ENCODE results near the gene ATP8B3. TPM values are rescaled to one million over a fixed set of nuclear protein-coding genes. Genes with fewer than 3 reads are reported as not detected.
A peak's percentile ranks its signal among the peaks of the same experiment; 100 is the strongest.

The ATP8B3 gene
- total RNA-seq, 1 donor from 2014 or later, result 4.2 TPM

DNA sequence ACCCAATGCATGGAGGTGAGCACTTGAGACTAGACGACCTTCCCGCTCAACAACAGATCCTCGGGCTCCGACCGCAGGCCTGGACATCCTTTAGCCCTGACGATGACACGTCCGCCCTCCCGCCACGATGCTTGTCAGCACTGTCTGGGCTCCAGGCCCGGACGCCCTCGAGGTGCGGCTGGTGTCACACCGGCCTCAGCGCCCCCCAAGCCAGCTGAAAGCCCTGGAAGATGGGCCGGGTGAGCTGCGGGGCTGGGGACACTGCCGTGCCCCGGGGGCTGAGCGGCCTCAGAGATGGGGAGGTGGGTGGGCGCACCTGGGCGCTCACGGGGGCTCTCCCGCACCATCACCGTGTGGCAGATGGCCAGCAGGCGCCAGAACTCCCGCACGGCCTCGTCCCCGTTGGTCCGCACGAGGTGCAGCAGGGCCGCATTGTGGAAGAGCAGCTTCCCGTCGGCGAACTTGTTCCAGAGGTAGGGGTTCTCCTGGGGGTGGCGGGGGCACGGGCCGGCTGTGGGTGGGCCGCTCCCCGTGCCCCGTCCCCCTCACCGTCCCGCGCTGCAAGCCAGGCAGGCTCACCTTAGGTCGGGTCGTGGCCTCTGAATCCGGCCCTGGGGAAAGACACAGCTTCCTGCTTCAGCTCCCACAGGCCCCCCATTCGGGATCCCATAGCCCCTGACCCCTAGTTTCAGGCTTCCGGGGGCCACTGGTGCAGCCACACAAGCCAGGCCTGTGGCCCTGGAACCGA, 15.5 kb downstream of the ATP8B3 start:
- no peak for DNase-seq (ENCODE audit: low read depth)

DNA sequence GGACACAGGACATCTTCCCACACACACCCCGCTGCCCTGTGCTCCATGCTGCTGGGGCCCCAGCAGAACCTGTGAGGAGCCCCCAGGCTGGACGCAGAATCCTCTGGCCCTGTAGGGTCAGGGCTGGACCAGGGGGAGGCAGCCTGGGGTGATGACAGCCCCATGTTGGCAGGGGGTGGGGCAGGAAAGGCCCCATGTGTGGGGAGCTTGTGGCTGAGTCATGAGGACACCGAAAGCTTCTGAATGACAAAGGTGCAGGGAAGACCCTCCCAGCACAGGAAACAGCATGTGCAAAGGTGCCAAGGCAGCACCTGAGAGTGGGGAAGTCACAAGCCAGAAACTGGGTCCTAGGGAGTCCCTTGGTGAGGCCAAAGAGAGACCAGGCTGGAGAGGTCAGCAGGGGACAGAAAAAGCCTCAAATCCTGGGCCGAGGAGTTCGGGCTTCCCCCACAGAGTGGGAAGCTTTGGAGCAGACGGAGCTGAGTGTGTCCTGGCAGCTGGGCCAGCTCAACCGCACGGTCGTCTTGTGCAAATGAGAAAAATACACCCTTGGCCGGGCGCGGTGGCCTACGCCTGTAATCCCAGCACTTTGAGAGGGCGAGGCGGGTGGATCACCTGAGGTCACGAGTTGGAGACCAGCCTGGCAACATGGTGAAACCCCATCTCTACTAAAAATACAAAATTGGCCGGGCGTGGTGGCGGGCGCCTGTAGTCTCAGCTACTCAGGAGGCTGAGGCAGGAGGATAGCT, 17.5 kb downstream of the ATP8B3 start:
- no peak for DNase-seq (ENCODE audit: low read depth)

DNA sequence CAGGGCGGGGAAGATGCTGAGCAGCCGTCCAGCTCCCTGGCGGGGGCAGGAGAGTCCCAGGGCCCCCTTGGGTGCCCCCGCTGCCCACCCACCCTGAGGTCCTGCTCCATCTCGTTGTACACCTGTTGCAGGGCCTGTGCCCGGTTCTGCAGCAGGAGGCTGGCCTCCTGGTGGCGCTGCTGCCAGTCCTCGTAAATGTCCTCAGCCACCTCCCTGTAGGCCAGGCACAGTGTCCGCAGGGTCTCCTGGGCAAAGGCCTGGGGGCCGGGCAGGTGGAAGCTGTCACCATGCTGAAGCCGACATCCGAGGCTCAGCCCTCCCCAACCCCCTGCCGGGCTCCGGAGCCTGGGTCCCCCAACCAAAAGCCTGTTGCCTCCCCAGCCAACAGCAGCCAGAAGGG, 20.2 kb downstream of the ATP8B3 start:
- DNase-seq (ENCODE audit: low read depth), result no peak

DNA sequence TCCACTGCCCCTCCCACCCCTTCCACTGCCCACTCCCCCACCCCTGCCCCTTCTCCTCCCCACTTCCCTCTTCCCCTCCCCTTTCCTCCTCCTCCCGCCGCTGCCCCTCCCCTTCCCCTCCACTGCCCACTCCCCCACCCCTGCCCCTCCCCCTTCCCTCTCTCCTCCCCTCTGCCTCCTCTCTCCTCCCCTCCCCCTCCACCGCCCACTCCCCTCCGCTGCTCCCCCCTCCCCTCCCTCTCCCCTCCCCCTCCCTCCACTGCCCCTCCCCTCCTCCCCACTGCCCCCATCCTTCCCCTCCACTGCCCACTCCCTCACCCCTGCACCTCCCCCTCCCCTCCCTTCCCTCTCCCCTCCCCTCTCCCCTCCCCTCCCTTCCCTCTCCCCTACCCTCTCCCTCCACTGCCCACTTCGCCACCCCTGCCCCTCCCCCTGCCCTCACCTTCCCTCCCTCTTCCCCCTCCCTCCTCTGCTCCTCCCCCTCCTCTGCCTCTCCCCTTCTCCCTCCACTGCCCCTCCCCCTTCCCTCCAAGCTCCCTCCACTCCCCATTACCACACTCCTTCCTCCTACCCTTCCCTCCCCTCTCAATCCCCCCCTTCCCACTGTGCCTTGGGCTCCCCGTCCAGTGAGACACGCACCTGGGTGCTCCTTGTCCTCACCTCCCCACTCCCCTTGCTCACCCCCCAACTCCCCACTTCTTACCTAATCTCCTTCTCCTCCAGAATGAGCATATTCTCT, 21.9 kb downstream of the ATP8B3 start:
- DNase-seq (ENCODE audit: low read depth), result no peak

DNA sequence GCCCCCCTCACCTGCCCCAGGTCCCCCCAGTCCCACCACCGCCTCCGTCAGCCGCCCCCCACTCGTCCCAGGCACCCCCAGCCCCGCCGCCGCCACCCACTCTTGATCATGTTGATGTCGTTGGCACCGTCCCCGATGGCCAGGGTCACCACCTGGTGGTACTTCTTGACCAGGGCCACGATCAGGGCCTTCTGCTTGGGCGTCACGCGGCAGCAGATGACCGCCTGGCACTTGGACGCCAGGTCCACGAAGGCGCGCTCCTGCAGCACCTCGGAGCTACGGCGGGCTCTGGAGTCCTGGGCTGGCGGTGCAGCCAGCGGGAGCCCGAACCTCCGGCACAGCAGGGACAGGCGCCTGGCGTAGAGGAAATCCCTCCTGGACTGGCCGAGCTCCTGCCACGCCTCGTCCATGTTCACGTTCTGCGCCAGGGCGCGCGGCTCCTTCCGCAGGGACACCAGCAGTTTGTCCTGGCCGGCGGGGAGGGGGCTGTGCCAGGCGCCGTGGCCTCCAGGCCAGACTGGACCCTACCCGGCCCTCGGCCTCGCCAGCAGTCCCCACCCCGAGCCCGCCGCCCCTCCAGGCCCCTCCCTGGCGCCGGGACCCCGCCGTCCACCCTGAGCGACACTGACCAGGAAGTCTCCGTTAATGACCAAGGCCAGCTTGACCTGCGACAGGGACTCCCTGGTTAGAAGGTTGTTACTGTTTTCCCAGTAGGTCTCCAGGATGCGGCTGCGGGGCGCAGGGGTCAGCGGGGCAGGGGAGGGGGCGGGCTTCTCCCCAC, 22.6 kb downstream of the ATP8B3 start:
- no peak for DNase-seq (ENCODE audit: low read depth)

DNA sequence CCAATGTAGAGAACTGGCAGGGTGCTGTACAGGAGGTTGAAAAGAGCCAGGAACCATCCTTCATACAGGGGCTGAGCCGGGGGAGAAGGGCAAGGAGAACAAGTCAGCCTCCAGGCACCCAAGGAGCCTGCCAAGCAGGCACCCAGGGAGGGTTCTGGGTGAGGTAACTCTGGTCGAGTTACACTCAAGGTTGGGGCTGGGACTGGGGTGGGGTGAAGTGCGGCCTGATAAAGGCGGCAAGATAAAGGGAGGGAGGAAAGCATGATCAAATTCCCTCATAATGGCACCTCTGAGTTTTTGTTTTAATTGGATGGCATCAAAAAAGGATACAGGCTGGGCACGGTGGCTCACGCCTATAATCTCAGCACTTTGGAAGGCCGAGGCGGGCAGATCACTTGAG, 25.0 kb downstream of the ATP8B3 start:
- no peak for DNase-seq (ENCODE audit: low read depth)

DNA sequence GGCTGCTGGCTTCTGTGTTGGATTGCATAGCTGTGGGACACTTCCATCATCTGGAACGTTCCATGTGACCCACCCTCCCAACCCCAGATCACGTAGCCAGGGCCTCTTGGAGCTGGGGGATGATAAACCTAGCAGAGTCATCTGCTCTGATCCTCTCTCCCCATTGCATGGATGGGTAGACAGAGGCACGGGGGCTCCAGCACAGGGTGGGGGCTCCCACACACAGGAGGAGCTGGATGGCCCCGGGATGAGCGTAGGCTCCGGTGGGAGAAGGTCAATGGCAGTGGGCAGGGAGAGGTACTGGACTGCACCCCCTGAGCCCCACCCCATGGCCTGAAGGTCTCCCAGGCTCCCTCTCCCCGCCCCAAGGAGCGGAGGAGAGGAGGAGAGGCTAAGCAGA, 25.4 kb downstream of the ATP8B3 start:
- DNase-seq (ENCODE audit: low read depth), result no peak

DNA sequence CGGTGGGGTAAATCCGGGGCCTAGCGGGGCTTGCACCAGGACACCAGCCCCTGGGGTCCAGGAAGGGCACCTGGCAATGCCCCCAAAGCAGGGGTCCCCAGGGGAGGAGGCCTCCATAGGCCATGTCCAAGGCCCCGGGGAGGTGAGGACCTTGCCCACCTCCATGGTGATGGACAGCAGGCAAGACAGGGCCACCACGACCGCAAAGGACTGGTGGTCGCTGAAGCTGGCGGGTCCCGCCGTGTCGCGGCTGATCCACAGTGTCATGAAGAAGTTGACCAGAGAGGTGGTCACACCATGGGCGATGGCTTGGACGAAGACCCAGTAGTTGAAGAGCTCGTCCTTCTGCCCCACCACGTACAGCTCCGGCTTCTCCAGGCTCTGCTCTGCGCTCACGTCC, 26.8 kb downstream of the ATP8B3 start:
- DNase-seq (ENCODE audit: low read depth), result no peak

DNA sequence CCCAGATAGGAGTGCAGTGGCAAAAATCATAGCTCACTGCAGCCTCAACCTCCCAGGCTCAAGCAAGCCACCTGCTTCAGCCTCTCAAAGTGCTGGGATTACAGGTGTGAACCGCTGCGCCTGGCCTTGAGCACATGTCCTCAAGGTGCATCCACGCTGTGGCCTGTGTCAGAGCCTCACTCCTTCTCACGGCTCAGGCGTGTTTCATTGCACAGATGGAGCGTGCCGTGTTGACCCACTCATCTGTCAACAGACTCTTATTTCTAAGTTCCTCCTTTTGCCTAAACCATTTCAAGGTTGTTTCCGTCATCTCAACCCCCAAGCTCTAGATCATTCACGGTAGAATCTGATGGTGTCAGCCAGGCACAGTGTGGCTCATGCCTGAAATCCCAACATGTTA, 28.2 kb downstream of the ATP8B3 start:
- DNase-seq (ENCODE audit: low read depth), result no peak

DNA sequence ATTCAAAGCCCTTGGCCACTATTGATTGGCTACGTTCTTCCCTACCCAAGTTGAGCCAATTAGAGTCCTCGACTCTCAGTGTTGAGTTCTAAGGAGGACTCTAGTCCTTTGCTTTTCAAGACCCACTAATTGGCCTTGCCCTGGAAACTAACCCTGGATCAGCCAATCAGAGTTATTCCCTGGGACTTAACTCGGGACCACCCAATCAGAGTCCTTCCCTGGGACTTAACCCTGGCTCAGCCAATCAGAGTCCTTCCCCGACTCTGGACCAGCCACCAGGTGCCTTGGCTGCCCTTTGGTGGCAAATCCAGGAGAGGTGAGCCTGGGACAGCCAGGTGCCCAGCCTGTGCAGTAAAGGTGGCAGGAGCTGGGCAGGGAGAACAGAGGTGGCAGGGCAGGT, 28.7 kb downstream of the ATP8B3 start:
- no peak for DNase-seq (ENCODE audit: low read depth)

DNA sequence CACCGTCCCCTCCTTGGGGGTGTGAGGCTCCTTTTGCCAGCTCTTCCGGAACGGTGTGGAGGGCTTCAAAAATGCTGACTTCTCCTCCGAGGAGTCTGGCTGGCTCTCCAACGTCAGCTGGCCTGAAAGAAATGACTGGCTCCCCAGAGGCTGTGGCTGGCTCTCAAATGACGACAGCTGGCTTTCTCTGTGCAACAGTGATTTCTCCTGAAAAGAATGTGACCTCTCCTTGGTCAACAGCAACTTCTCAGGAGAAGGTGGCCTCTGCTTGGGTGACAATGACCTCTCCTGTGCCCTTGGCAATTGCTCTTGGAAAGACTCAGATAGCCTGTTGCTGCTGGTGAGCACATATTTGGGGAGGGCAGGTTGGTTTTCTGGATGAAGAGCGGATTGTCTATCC, 29.6 kb downstream of the ATP8B3 start:
- no peak for DNase-seq (ENCODE audit: low read depth)

DNA sequence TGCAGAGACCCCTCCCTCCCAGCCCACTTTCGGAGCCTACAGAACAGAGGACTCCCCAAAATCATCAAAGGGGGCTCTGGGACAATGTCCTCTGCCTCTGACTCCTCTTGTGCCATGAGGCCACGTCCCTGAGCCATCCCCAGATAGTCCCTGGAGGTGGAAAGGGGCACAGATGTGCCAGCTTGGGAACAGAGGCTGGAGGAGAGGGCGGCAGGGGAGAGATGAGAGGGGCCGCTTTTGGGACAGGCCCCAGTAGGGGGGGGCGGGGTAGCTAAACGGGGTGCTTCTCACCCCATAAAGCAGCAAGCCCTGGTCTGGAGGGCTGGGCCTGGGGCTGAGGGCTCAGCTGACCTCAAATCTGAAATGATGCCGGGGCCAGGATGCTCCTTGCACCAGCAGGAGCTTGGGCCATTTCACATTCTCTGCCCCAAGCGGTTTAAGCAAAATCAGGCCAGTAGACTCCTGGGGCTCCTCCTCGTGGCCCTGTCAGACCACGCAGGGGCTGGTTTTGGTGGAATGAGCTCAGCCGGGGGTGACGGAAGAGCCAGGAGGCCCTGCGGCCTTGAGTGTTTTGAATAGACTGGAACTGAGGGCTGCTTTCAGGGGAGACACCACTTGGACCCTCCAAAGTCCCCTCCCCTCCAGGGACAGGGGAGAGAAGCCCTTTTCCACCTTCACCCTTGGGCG, 31.7 kb downstream of the ATP8B3 start:
- peak; percentile 3 for DNase-seq (ENCODE audit: low read depth)

DNA sequence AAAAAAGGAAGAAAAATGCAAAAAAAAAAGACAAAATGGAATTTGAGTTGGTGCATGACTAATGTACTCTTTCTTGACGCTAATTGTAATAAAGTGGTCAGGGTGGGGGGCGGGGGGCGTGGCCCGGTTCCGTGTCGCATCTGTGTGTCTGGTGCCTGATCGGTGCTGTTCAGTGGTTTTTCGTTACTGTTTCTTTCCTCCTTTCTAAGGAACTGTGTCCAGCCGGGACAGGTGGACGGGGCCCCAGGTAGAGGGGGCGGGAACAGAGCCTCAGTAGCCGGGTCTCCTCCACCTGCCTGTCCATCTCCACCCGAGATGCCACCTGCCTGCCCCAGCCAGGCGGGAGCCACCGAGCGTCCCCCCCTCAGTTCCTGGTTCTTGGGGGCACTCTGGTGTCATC, 32.5 kb downstream of the ATP8B3 start:
- no peak for DNase-seq (ENCODE audit: low read depth)

DNA sequence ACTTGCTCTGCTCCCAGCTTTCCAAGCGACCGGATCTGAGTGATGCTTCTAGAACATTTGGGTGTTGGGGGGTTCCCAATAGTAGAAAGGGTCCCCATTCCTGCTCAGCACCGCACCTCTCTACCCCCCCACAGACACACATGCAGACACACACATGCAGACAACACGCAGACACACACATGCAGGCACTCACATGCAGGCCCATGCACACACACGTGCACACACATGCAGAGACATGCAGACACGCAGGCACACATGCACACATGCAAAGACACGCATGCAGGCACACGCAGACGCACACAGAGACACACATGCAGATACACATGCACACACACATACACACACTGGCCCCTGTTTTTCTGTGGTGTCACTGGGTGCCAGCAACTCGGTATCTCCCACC, 34.9 kb downstream of the ATP8B3 start:
- no peak for DNase-seq (ENCODE audit: low read depth)

DNA sequence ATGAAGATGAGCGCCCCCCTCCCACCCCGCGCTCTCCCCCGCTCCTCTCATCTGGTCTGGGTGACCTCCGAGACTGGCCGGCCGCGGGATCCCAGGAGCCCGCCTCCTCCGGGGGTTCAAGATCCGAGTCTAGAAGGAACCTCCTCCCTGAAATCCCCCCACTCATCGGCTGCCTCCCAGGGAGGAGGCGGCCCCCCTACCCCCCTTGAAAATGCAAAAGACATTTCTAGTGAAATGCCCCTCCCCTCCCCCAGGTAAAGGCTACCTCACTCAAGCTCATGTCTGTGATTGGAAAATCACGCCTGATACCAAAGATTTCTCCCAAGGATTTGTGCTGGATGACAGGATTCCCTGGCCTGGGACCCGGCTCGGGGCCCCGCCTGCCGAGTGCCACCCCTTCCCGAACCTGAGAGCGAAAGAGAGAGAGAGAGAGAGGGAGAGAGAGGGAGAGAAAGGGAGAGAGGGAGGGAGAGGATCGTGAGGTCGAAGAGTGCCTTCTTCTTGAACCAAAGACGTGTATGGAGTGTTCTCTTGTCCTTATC, 35.4 kb downstream of the ATP8B3 start:
- no peak for DNase-seq (ENCODE audit: low read depth)

DNA sequence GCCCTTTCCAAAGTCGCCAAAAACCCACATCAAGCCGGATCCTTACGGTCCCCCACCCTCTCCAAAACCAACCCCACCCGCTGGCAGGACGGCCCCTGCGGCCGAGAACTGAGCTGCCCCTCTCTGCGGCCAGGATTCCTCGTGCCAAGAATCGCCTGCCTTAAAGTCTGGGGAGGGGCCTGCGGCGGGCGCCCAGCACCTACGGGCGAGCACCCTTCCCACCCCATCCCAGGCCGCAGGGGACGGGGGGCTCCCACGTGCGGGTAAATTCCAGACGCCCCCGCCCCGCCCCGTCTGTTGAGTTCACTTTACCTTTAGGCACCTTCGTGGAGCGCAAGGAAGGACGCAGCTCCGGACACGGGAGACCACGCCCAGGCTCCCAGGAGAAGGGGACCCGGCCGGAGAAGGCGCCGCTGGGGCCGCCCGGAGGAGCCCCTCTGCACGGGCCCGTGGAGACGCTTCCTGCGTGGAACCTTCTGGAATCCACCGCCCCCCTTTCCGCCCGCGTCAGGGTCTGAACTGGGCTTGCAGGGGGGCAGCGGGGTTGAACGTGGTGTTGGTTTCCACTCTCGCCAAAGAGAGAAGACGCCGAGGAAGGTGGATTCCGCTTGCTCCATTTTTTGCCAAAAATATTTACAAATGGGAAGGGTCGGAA, 36.0 kb downstream of the ATP8B3 start:
- DNase-seq (ENCODE audit: low read depth), result no peak

DNA sequence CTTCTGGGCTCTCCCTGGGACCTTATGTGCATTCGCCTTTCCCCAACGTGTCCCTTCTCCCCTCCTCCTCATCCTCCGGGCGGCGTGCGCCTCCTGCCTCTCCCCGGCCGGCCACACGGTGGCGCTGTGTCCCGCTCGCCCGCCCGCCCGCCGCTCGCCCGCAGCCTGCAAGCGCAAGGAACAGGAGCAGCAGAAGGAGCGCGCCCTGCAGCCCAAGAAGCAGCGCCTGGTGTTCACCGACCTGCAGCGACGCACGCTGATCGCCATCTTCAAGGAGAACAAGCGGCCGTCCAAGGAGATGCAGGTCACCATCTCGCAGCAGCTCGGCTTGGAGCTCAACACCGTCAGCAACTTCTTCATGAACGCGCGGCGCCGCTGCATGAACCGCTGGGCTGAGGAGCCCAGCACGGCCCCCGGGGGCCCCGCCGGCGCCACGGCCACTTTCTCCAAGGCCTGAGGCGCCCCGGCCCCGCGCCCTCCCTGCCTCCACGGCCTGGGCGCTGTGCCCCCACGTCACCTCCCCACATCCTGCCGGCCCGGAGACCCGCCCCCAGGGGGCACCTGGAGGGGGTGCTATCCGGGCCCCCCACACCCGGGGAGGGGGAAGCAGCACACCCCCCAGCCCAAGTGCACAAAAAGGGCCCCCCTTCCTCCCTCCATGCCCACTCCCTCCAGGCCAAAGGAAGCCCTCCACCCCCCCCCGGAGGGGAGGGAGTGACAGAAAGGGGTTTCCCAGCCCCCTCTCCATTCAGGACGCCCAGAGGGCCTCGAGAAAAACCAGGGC, 36.9 kb downstream of the ATP8B3 start:
- DNase-seq (ENCODE audit: low read depth), result no peak

DNA sequence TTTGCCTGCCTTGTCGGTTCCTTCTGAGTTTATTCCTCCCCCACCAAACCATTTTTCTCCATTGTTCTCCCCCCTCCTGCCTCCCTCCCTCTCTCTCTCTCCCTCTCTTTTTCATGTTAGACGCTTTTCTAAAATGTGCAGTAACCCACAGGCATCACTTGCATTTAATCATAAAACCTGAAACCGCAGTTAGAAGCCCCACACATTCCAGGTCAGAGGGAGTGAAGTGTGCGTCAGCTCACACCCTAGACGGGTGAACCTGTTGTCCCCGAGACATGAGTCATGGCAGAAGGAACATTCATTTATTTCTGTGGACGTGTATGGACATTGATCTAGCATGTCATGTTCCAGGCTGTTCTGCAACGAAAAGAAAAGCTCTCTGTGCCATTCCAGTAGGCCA, 38.9 kb downstream of the ATP8B3 start:
- peak; percentile 94 for DNase-seq (ENCODE audit: low read depth)

DNA sequence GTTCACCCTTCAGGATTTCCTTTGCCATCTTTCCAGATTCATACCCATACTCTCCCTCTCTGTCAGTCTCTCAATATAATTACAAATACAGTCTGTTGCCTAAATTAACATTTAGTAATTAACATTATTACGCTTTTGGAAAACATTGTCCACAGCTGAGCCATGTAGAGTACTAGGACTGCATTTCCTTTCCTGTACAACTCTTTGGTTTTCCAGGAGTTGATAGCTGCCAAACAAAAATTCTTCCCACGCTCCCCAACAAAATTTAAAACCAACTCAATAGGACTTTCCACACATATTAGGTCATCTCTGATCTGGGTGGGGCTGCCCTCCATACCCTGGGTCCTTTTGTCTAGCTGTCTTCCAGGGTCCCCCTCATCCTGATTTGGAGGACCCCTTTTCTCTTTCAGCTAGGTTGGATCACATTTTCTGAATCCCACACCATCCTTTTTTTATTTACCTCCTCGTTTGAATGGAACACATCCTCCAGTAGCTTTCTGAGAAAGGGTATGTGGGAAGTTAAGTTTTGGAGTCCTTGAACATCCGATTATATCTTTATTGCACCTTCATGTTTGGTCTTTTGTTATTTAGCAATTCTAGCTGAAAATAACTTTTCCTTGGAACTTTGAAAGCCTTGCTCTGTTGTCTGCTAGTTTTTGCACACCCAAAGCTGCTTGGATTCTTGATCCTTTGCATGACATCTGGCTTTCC, 41.1 kb downstream of the ATP8B3 start:
- DNase-seq (ENCODE audit: low read depth), result no peak

Data from renal cortical epithelial cell (primary cell).